Fibroblast of lung (primary cell): ENCODE measurements around the gene TMEM161A. TPM values are rescaled to one million over a fixed set of nuclear protein-coding genes. Genes with fewer than 3 reads are reported as not detected.
"Not testable (repeated sequence)": the region's sequence is repeated elsewhere in the genome, so short reads cannot be mapped to it uniquely, and the experiment has no call there.

Source experiments
- DNase-seq, 2 donors: peaks; one replicate each; pipeline versions ENCODE4 v3.0.0 to v3.0.0-alpha.2; 2010; ENCODE audit warnings: low read depth in 2 of 2
- H2AFZ ChIP-seq: 2 replicates; pipeline ENCODE4 v1.5.1; 2012; ENCODE audit warnings: low read length, control low read depth, inconsistent platforms
- H3K27ac ChIP-seq: 2 replicates; pipeline ENCODE4 v1.5.1; 2011; ENCODE audit warnings: low read length, control low read depth; ENCODE audit not compliant: insufficient read depth
- H3K27me3 ChIP-seq: 2 replicates; pipeline ENCODE4 v1.5.1; 2011; ENCODE audit warnings: mild to moderate bottlenecking, low read length; ENCODE audit not compliant: control insufficient read depth, insufficient read depth
- H3K36me3 ChIP-seq: 2 replicates; pipeline ENCODE4 v1.5.1; 2011; ENCODE audit warnings: low read length; ENCODE audit not compliant: control insufficient read depth, insufficient read depth
- H3K4me1 ChIP-seq: 2 replicates; pipeline ENCODE4 v1.5.1; 2011; ENCODE audit warnings: low read length; ENCODE audit not compliant: control insufficient read depth, insufficient read depth; ENCODE audit errors: extremely low read depth
- H3K4me2 ChIP-seq: 2 replicates; pipeline ENCODE4 v1.5.1; 2011; ENCODE audit warnings: low read length, control low read depth; ENCODE audit not compliant: insufficient read depth; ENCODE audit errors: extremely low read depth
- H3K4me3 ChIP-seq, 4 experiments: fragments of 200-600 bp in 1 of 4; sonication (generic) in 1 of 4; replicated peaks in 1 of 4; 2 replicates each; pipeline ENCODE4 v1.5.1; 2011 to 2016; ENCODE audit warnings: low read length in 4 of 4, low read depth in 3 of 4, mild to moderate bottlenecking in 3 of 4, control low read depth in 2 of 4, inconsistent platforms in 1 of 4, mixed read lengths in 1 of 4; ENCODE audit not compliant: insufficient read depth in 1 of 4; ENCODE audit errors: control extremely low read depth in 1 of 4
- H3K79me2 ChIP-seq: 2 replicates; pipeline ENCODE4 v1.5.1; 2012; ENCODE audit warnings: mild to moderate bottlenecking, low read length, inconsistent platforms; ENCODE audit not compliant: control insufficient read depth, insufficient read depth
- H3K9ac ChIP-seq: 2 replicates; pipeline ENCODE4 v1.5.1; 2011; ENCODE audit warnings: mild to moderate bottlenecking, low read length, control low read depth; ENCODE audit not compliant: insufficient read depth
- H3K9me3 ChIP-seq: 2 replicates; pipeline ENCODE4 v1.5.1; 2012; ENCODE audit warnings: low read depth, low read length; ENCODE audit not compliant: control insufficient read depth, insufficient read depth
- H4K20me1 ChIP-seq: 2 replicates; pipeline ENCODE4 v1.5.1; 2011; ENCODE audit warnings: low read length; ENCODE audit not compliant: control insufficient read depth, insufficient read depth; ENCODE audit errors: extremely low read depth
- EZH2 ChIP-seq: IDR thresholded peaks from 2 replicates; pipeline ENCODE4 v1.5.1; 2012; ENCODE audit warnings: low read length, control low read depth, mild to moderate bottlenecking; ENCODE audit errors: missing control alignments
- polyA plus RNA-seq, 2 donors: library from polyadenylated mRNA; depleted of rRNA in 1 of 2; stranded (reverse) in 1 of 2; unstranded in 1 of 2; fragments of >200 nt; gene quantifications; 2 replicates each; pipeline ENCODE4 v1.2.1, GENCODE V29; 2011 to 2012; ENCODE audit warnings: missing spikeins in 1 of 2
- total RNA-seq: library from RNA; depleted of rRNA; stranded (reverse); fragments of >200 nt; gene quantifications from 2 replicates; pipeline ENCODE4 v1.2.1, GENCODE V29; 2014
- TF ChIP-seq, protein P1 (sequence below), 2 donors: IDR thresholded peaks in 1 of 2; conservative IDR thresholded peaks in 1 of 2; 1 replicate in 1 of 2; 2 replicates in 1 of 2; pipeline ENCODE4 v1.5.1; 2011 to 2012; ENCODE audit warnings: low read length in 2 of 2, control low read depth in 1 of 2, inconsistent platforms in 1 of 2, low read depth in 1 of 2, mild to moderate bottlenecking in 1 of 2

The TMEM161A gene
- total and polyA plus RNA-seq, 2 donors (not counting 1 experiment from before 2014, with no cell fraction given), result 9.4 to 23.8 TPM

DNA sequence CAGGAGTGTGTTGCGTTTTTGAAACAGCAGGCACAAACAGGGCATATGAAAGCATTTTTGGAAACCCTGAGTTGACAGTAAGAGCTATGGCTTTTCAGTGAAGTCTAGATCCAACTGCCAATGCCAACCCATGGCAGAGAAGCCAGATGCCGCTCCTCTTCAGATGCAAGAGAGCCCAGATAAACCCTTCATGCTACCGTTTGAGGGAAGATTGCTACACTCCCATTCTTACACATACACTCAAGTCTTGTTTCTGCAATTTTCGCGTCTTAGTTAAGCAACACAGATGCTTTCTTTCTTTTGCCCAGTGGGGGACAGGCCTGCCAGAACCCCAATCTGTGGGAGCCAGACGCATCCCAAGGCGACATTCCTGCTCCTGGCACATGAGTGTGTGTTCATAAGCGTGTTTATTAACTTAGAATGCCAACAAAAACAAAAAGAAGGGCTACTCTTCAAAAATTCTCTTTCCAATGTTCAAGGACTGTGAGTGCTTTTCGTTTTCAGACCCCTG lies 43.3 kb upstream of the TMEM161A start:
- H2AFZ ChIP-seq, result no peak overlapping the region
- H3K9ac ChIP-seq, result no peak overlapping the region
- no peak overlapping the region for H3K4me2 ChIP-seq
- H4K20me1 ChIP-seq, result no peaks in the 10 kb centered on the region
- TF ChIP-seq, protein P1, sequence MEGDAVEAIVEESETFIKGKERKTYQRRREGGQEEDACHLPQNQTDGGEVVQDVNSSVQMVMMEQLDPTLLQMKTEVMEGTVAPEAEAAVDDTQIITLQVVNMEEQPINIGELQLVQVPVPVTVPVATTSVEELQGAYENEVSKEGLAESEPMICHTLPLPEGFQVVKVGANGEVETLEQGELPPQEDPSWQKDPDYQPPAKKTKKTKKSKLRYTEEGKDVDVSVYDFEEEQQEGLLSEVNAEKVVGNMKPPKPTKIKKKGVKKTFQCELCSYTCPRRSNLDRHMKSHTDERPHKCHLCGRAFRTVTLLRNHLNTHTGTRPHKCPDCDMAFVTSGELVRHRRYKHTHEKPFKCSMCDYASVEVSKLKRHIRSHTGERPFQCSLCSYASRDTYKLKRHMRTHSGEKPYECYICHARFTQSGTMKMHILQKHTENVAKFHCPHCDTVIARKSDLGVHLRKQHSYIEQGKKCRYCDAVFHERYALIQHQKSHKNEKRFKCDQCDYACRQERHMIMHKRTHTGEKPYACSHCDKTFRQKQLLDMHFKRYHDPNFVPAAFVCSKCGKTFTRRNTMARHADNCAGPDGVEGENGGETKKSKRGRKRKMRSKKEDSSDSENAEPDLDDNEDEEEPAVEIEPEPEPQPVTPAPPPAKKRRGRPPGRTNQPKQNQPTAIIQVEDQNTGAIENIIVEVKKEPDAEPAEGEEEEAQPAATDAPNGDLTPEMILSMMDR (conservative IDR thresholded peaks at IDR 0.05 in 1 of 2, IDR thresholded peaks at IDR 0.05 in 1 of 2; ENCODE audit: low read depth in 1 of 2, low read length in 2 of 2), result no peak
- no peak for TF ChIP-seq EZH2
- no peaks in the 10 kb centered on the region for H3K79me2 ChIP-seq
- no peak for DNase-seq
- no peaks in the 10 kb centered on the region for H3K4me1 ChIP-seq
- peaks cover 7% of the 10 kb centered on the region for H3K36me3 ChIP-seq
- no peak overlapping the region for H3K4me3 ChIP-seq
- no peaks in the 10 kb centered on the region for H3K9me3 ChIP-seq
- no peak overlapping the region for H3K27ac ChIP-seq
- H3K27me3 ChIP-seq, result no peaks in the 10 kb centered on the region

DNA sequence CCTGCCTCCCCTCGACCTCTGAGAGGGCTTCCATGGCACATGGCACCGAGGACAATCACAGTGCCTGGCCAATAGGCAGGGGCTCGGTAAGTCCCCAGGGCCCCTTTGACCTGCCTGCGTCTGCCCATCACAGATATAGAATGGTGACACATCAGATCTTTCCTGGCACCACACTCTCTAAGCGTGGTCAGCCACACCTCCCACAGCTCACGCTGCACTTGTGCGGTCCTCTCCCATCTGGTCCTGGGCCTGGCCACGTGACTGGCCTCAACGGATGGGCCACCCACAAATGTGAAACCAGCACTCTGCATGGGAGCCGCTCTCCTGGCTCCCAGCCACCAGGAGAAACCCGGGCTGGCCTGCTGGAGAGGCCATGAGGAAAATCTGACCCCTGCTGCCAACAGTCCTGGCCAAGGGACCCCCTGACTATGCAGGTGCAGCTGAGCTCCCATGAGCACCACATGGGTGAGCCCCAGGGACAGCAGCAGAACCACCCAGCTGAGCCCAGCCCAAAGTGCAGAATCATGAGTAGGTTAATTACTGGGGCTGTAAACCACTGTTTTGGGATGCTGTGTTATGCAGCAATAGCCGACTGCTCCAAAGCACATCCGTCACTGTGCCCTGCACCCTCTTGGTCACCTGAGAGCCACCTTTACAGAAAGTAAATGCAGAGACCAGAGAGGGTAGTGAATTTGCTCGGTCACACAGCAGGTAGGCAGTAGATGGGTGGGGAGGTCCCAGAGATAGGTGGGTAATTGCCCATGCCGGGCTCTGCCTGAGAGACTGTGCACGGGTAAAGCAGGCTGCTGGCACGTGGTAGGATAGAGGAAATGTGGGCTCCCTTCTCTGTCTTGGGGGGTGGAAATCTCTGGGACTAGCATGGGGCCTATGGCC lies 41.5 kb upstream of the TMEM161A start:
- H3K9me3 ChIP-seq, result no peaks in the 10 kb centered on the region
- H3K4me3 ChIP-seq, result no peak overlapping the region
- DNase-seq, result peak in 1 of 2 donors; percentile 22
- H4K20me1 ChIP-seq, result no peaks in the 10 kb centered on the region
- H3K27me3 ChIP-seq, result no peaks in the 10 kb centered on the region
- no peaks in the 10 kb centered on the region for H3K4me1 ChIP-seq
- no peak overlapping the region for H3K9ac ChIP-seq
- H3K27ac ChIP-seq, result no peak overlapping the region
- no peak overlapping the region for H2AFZ ChIP-seq
- H3K36me3 ChIP-seq, result peaks cover 7% of the 10 kb centered on the region
- TF ChIP-seq EZH2, result no peak
- TF ChIP-seq, protein P1 (conservative IDR thresholded peaks at IDR 0.05 in 1 of 2, IDR thresholded peaks at IDR 0.05 in 1 of 2; ENCODE audit: low read depth in 1 of 2, low read length in 2 of 2), result no peak
- H3K4me2 ChIP-seq, result no peak overlapping the region
- H3K79me2 ChIP-seq, result no peaks in the 10 kb centered on the region

DNA sequence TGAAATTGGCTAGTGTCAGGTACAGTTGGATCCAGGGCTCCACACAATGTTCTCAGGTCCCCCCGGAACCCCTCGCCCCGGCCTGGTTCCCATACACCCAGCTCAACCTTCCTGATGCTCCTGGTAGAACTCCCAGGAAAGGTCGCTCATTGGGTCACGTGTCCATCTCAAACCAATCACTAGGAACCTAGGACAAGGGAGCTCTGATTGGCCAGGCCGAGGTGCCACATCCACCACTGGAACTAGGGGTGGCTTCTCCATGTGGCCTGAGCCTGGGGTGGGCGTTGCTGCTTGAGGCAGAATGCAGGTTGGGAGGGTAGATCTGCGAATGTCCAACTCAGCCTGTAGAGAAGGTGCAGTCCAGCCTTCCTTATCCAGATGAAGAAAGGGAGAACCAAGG lies 38.7 kb upstream of the TMEM161A start:
- Histone ChIP-seq H3K4me2 (no peak overlapping the region), H3K36me3 (peaks cover 3% of the 10 kb centered on the region), H4K20me1 (no peaks in the 10 kb centered on the region), H3K27ac (no peak overlapping the region), H3K79me2 (no peaks in the 10 kb centered on the region), H3K4me1 (no peaks in the 10 kb centered on the region), H3K9ac (no peak overlapping the region), H3K4me3 (no peak overlapping the region), H3K9me3 (no peaks in the 10 kb centered on the region), H3K27me3 (no peaks in the 10 kb centered on the region), H2AFZ (no peak overlapping the region)
- TF ChIP-seq, protein P1 (conservative IDR thresholded peaks at IDR 0.05 in 1 of 2, IDR thresholded peaks at IDR 0.05 in 1 of 2; ENCODE audit: low read depth in 1 of 2, low read length in 2 of 2), result no peak
- no peak for TF ChIP-seq EZH2
- no peak for DNase-seq

DNA sequence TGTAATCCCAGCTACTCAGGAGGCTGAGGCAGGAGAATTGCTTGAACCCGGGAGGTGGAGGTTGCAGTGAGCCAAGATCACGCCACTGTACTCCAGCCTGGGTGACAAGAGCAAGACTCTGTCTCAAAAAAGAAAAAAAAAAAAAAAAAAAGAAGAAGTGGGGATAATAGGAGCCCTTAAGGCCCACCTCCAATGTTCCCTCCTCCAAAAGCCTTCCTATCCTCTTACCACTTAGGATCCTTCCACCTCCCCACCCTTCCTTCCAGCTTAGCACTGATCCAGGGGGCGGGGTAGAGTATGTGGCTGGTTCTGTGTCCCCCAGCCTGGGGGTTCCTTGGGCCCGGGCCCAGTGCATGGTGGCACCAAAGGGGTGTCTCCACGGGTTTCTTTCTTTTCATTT lies 35.0 kb upstream of the TMEM161A start:
- H3K9me3 ChIP-seq, H2AFZ ChIP-seq, H3K4me3 ChIP-seq, H3K4me1 ChIP-seq, DNase-seq, H3K9ac ChIP-seq, H3K79me2 ChIP-seq, H3K27me3 ChIP-seq, H4K20me1 ChIP-seq, H3K4me2 ChIP-seq, H3K27ac ChIP-seq, H3K36me3 ChIP-seq: not testable (repeated sequence)
